GM20431 (cell line): Measurements from ENCODE around the gene ZPR1.

Experiments used
- in situ Hi-C: fragments of 300-500 bp; cut with MseI, MboI; formaldehyde crosslinking; loops from one replicate; pipeline ENCODE4 v1.15.0; 2020; ENCODE audit warnings: low sequenced_read_pairs; ENCODE audit not compliant: unreplicated experiment

The ZPR1 gene

GRCh38 chr11:116729501-116730240 lies 58.2 kb downstream of the ZPR1 start:
- in situ Hi-C loops, result no loop called here

- in situ Hi-C loops, result no loop called here
Measured at GRCh38 chr11:116727990-116728389, 59.8 kb downstream of the ZPR1 start.

GRCh38 chr11:116725434-116726221 lies 62.2 kb downstream of the ZPR1 start:
- in situ Hi-C loops, result no loop called here

- in situ Hi-C loops, result no loop called here
Measured at GRCh38 chr11:116724813-116725212, 63.0 kb downstream of the ZPR1 start.
